ENCODE results near the gene C1QL4.
A peak's percentile ranks its signal among the peaks of the same experiment; 100 is the strongest.

C1QL4 gene

DNA sequence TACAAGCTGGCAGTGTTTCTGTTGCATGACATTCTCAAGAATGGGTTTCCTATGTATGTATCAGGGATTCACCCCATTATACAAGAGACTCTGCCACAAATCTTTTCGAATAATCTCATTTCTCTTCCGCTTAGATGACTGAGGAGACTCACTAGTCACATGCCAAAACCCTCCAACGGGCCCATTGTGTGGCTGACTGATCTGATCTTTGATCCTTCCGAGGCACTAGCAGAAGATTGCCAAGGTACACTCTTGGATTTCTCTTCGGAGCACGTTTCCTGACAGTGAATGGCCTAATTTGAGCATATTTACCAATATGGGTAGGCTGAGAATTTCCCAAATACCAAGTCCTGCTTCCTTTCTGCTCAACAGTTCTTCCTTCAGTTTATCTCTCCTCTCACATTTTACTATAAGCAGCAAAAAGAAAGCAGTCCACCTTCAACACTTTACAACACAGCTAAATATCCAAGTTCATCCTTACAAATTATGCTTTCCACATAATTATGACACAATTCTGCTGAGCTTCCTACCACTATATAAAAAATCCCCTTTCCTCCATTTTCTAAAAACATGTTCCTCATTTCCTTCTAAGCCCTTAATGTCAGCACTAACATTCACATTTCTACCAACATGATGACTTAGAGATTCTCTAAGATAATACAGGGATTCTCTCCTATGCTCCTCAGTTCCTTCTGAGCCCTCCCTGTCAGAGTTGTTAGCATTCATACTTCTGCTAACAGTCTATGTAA lies 31.1 kb downstream of the C1QL4 start:
- DNase-seq (ENCODE audit: low read depth in 1 of 2, low spot score in 1 of 2) = no peak

- no peak for DNase-seq (ENCODE audit: low read depth in 1 of 2, low spot score in 1 of 2)
Measured at GRCh38 chr12:49304161-49304560, 32.8 kb downstream of the C1QL4 start.

DNA sequence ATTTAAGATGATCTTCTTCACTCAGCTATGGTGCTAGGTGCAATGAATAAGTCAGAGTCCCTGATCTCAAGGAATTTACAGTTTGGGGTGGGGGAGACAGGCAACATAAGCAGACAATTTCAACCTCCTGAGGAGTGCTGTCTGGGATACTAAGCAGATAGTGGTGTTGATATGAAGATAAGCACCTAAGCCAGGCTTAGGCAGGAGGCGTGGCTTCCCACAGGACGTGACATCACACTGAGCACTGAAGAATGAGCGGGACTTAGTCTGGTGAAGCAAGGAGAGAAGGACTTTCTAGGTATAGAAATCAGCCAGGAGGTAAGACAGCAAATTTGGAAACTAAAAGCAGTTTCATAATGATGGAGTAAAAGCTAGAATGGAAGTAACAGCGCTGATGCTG lies 35.2 kb downstream of the C1QL4 start:
- DNase-seq (ENCODE audit: low read depth in 1 of 2, low spot score in 1 of 2) = no peak

- DNase-seq (ENCODE audit: low read depth in 1 of 2, low spot score in 1 of 2) = no peak
Measured at GRCh38 chr12:49298160-49298559, 38.8 kb downstream of the C1QL4 start.

DNA sequence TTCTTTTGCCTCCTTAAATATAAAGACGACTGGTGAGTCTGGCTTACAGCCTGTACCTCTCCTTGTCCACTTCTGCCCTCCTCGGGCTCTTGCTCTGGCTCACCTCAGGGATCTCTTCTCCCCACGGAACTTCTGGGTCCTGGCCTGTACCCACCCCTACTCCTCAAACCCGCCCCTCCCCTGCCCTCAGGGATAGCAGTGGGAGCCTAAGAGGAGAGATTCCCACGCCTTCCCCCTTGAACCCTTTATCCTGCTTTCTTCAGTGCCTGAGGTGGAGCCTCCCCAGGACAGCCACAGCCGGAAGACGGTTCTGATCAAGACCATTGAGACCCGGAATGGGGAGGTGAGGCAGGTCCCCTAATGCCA lies 39.3 kb downstream of the C1QL4 start:
- no peak for DNase-seq (ENCODE audit: low read depth in 1 of 2, low spot score in 1 of 2)

DNA sequence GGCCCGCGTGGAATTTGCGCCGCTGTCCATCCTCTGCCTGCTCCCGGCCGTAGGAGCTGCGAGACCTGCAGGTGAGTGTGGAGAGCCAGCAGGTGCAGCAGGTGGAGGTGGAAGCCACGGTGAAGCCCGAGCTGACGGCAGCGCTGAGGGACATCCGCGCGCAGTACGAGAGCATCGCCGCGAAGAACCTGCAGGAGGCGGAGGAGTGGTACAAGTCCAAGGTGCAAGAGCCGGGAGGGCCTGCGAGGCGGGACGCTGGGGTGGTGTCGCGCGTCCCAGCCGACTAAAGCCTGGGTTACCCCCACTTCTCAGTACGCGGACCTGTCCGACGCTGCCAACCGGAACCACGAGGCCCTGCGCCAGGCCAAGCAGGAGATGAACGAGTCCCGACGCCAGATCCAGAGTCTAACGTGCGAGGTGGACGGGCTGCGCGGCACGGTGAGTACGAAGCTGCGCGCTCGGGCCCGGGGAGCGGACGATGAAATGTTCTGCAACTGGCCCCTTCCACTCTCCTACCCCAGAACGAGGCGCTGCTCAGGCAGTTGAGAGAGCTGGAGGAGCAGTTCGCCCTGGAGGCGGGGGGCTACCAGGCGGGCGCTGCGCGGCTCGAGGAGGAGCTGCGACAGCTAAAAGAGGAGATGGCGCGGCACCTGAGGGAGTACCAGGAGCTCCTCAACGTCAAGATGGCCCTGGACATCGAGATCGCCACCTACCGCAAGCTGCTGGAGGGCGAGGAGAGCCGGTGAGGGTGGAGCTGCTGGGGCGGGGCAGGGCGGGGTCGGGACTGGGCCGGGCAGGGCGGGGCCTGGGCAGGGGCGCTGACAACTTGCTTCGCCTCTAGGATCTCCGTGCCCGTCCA lies 39.9 kb downstream of the C1QL4 start:
- no peak for DNase-seq (ENCODE audit: low read depth in 1 of 2, low spot score in 1 of 2)

GRCh38 chr12:49296034-49296835 lies 40.8 kb downstream of the C1QL4 start:
- peak; percentile 25 to 37 for DNase-seq (ENCODE audit: low read depth in 1 of 2, low spot score in 1 of 2)

DNA sequence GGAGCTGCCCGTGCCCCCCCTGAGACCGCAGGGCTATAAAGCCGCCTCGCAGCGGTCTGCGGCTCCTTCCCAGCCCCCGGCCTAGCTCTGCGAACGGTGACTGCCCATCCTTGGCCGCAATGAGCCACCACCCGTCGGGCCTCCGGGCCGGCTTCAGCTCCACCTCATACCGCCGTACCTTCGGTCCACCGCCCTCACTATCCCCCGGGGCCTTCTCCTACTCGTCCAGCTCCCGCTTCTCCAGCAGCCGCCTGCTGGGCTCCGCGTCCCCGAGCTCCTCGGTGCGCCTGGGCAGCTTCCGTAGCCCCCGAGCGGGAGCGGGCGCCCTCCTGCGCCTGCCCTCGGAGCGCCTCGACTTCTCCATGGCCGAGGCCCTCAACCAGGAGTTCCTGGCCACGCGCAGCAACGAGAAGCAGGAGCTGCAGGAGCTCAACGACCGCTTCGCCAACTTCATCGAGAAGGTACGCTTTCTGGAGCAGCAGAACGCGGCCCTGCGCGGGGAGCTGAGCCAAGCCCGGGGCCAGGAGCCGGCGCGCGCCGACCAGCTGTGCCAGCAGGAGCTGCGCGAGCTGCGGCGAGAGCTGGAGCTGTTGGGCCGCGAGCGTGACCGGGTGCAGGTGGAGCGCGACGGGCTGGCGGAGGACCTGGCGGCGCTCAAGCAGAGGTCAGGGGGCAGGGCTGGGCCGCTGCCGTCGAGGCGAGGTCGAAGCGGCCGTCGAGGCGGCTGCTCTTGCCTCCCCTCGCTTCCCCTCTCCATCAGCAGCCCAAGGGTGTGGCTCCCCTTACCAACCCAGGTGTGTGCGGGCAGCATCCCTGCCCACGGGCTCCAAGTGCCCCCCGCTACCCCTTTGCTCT lies 41.7 kb downstream of the C1QL4 start, which contains the start of gene PRPH:
Gene PRPH, plus strand, starts transcription at position 66 of the 855 bp plus-strand sequence. Its CDS starts 54 bp downstream, at position 120.
- no peak for DNase-seq (ENCODE audit: low read depth in 1 of 2, low spot score in 1 of 2)

DNA sequence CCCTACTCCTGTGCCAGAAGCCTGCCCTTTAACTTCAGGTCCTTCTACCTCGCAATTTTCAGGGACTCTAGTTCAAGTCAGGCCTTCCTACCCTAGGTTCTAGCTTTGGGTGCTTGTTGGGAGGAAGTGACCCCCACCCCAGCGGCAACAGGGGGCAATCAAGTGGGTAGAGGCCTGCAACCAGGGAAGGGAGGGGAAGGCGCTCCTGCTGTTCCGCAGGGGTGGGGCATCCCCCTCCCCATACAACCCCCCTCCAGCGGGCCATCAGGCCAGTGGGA lies 42.2 kb downstream of the C1QL4 start:
- DNase-seq (ENCODE audit: low read depth in 1 of 2, low spot score in 1 of 2) = no peak

- DNase-seq (ENCODE audit: low read depth in 1 of 2, low spot score in 1 of 2) = no peak
Measured at GRCh38 chr12:49294086-49294803, 42.7 kb downstream of the C1QL4 start.

- no peak for DNase-seq (ENCODE audit: low read depth in 1 of 2, low spot score in 1 of 2)
Measured at GRCh38 chr12:49293056-49293956, 43.7 kb downstream of the C1QL4 start.

DNA sequence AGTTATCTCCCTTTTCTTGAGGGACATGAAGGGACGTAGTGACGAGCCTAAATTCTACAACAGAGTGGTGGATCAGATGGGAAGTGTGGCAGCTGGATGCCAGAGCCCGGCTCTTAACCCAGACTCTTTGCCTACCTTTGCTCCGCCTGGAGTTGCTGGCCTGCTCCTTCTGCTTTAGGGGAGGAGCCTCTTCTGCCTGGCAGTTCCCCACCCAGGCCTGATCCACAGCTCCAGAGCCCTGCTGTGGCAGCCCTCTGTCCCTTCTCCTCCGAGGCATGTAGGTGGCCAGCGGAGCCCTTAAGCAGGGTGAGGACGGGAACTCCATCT lies 44.3 kb downstream of the C1QL4 start:
- no peak for DNase-seq (ENCODE audit: low read depth in 1 of 2, low spot score in 1 of 2)

DNA sequence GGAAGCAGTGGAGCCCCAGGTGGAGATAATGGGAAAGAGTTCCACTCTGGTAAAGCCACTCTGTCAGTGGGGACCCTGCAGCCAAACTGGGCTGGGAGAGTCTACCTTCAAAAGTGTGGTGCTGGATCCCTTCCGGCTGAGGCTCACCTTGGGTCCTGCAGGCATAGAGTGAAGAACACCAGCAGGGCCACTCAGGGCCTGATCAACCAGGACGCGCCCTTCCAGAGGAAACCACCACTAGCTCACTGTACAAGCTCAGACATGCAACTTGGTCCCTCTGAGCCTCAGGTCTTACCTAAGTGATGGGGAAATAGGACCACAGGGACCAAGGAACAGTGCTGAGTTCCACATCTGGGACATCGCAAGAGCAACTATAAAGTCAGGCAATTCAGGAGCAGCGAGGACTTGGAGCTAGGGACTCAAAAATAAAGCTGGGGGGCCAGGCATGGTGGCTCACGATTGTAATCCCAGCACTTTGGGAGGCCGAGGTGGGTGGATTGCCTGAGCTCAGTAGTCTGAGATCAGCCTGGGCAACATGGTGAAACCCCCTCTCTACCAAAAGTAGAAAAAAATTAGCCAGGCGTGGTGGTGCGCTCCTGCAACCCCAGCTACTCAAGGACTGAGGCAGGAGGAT lies 47.9 kb downstream of the C1QL4 start:
- DNase-seq (ENCODE audit: low read depth in 1 of 2, low spot score in 1 of 2) = no peak

- peak; percentile 49 to 72 for DNase-seq (ENCODE audit: low read depth in 1 of 2, low spot score in 1 of 2)
Measured at GRCh38 chr12:49288412-49288853, 48.6 kb downstream of the C1QL4 start.

DNA sequence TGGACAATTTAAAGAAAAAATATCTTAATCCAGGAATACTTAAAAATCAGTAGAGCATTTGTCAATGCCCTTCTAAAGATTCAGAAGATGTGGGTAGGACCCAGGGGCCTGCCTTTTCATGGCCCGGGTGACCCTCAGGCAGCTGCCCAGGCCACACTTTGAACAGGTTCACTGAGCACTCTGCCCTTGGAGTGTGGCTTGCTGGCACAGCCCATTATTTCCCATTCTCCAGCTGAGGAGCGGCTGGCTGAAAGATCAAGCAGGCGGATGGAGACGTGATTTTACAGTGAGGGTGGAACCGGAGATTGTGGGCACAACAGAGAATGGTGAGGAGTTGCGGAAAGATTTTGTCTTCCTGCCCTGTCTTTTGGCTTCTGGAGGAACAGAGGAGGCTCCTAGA lies 49.1 kb downstream of the C1QL4 start:
- no peak for DNase-seq (ENCODE audit: low read depth in 1 of 2, low spot score in 1 of 2)

DNA sequence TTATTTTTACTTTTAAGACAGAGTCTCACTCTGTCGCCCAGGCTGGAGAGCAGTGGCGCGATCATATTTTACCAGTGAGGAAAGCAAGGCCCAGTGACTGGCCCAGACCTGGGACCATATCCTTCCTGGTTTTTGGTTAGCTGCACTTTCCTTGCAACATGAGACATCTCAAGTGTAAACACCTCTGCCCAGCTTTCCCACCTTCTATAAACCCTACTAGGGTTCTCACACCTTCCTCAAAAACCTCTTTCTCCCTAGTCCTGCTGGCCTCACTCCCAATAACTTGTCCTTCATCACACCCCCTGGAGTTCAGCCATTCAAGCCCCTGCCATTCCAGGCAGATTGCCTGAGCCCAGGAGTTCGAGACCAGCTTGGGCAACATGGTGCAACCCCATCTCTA lies 52.3 kb downstream of the C1QL4 start:
- no peak for DNase-seq (ENCODE audit: low read depth in 1 of 2, low spot score in 1 of 2)

DNA sequence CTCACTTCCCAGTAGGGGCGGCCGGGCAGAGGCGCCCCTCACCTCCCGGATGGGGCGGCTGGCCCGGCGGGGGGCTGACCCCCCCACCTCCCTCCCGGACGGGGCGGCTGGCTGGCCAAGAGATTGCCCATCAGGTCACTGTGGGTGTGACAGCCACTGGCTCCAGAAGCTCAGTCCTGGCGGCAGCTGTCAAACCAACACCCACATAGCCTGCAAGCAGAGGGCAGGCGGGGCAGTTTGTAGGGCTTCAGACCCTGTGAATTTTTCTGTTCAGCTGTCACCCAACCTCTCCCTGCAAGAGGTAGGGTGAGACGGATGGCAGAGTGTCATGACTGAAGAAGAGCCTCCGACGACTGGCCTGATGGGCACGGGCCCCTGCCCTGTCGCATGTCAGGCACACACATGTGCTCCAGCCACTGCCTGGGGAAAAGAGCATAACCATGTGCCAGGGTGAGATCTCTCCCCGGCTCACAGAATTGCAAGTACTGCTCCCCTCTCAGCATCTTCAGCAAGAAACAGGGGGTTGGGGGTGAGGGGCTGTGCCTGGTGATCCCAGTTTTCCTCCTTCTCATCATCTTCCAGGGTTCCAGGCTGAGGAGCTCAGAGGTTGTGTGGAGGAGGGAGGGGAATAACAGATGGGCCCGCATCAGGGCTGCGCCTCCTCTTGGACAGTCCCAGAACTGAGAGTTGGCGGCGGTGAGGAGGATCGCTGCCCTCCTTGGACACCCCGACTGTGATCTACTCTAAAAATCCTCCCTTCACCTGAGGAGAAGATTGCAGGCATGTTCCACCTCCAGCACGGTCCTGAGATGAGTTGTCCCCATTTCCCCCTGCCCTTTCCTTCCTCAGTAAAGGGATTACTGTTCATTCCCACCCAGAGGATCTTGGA lies 53.2 kb downstream of the C1QL4 start:
- DNase-seq (ENCODE audit: low read depth in 1 of 2, low spot score in 1 of 2) = no peak
